SK-N-SH (cell line): ENCODE data around the gene PNLDC1. TPM values are rescaled to one million over a fixed set of nuclear protein-coding genes. Genes with fewer than 3 reads are reported as not detected.
"Not testable (repeated sequence)": the region's sequence is repeated elsewhere in the genome, so short reads cannot be mapped to it uniquely, and the experiment has no call there.

Experiments
- CTCF ChIA-PET: fragments of 300-600, 350-600 bp; formaldehyde crosslinking; extraction: SDS; loops from one replicate; lab custom pipeline; 2021; lab: Yijun Ruan, JAX
- POLR2A ChIA-PET: fragments of 350-600 bp; sonication (Branson Sonifier 250); formaldehyde crosslinking; extraction: SDS; loops from one replicate; lab custom pipeline; 2020; ENCODE audit warnings: antibody characterized with exemption, inconsistent platforms; lab: Yijun Ruan, JAX
- DNase-seq: peaks from one replicate; pipeline ENCODE4 v3.0.0; 2012
- H2AFZ ChIP-seq: fragments of 200-600 bp; sonication (generic); 2 replicates; pipeline ENCODE4 v1.8.1; 2016; ENCODE audit warnings: antibody characterized with exemption, mild to moderate bottlenecking, low read depth
- H3F3A ChIP-seq: fragments of 200-600 bp; sonication (generic); replicated peaks from 2 replicates; pipeline ENCODE3; 2016; ENCODE audit warnings: antibody characterized with exemption, mild to moderate bottlenecking; ENCODE audit not compliant: insufficient read depth
- H3K27ac ChIP-seq, 2 experiments: fragments of 200-500 bp in 1 of 2; fragments of 200-600 bp in 1 of 2; sonication (Bioruptor generic) in 1 of 2; sonication (generic), shearing (Covaris generic) in 1 of 2; 2 replicates each; pipeline versions ENCODE4 v1.5.1 to v1.6.1; 2014 to 2016; ENCODE audit warnings: low read depth in 2 of 2, inconsistent platforms in 1 of 2, low read length in 1 of 2, mild to moderate bottlenecking in 1 of 2, mixed read lengths in 1 of 2
- H3K27me3 ChIP-seq: fragments of 200-600 bp; sonication (generic), shearing (Covaris generic); 2 replicates; pipeline ENCODE4 v1.6.1; 2016; ENCODE audit warnings: mixed run types; ENCODE audit not compliant: insufficient read depth
- H3K36me3 ChIP-seq, 2 experiments: fragments of 200-500 bp in 1 of 2; fragments of 200-600 bp in 1 of 2; sonication (Bioruptor generic) in 1 of 2; sonication (generic) in 1 of 2; replicated peaks in 1 of 2; 2 replicates each; pipeline versions ENCODE3 to v1.5.1; 2014 to 2016; ENCODE audit warnings: low read length in 1 of 2, mild to moderate bottlenecking in 1 of 2; ENCODE audit not compliant: insufficient read depth in 2 of 2, control insufficient read depth in 1 of 2
- H3K4me1 ChIP-seq, 2 experiments: fragments of 200-500 bp in 1 of 2; fragments of 200-600 bp in 1 of 2; sonication (Bioruptor generic) in 1 of 2; sonication (generic), shearing (Covaris generic) in 1 of 2; 2 replicates each; pipeline versions ENCODE4 v1.5.1 to v1.6.1; 2014 to 2016; ENCODE audit warnings: low read depth in 1 of 2, low read length in 1 of 2, mixed run types in 1 of 2; ENCODE audit not compliant: insufficient read depth in 2 of 2, control insufficient read depth in 1 of 2
- H3K4me2 ChIP-seq: fragments of 200-600 bp; sonication (generic), shearing (Covaris generic); 2 replicates; pipeline ENCODE4 v1.6.1; 2017; ENCODE audit warnings: mixed run types
- H3K4me3 ChIP-seq, 2 experiments: fragments of 200-500 bp in 1 of 2; fragments of 200-600 bp in 1 of 2; sonication (Bioruptor generic) in 1 of 2; sonication (generic), shearing (Covaris generic) in 1 of 2; 2 replicates each; pipeline versions ENCODE4 v1.5.1 to v1.8.1; 2014 to 2016; ENCODE audit warnings: low read depth in 2 of 2, inconsistent platforms in 1 of 2, low read length in 1 of 2, mild to moderate bottlenecking in 1 of 2, mixed read lengths in 1 of 2, moderate library complexity in 1 of 2
- H3K79me2 ChIP-seq: fragments of 200-600 bp; sonication (generic); 2 replicates; pipeline ENCODE4 v1.8.1; 2017; ENCODE audit warnings: mild to moderate bottlenecking; ENCODE audit not compliant: insufficient read depth
- H3K9ac ChIP-seq: fragments of 200-600 bp; sonication (generic); 2 replicates; pipeline ENCODE4 v1.6.1; 2017; ENCODE audit warnings: mixed run types
- H3K9me2 ChIP-seq: fragments of 200-600 bp; sonication (generic); 2 replicates; pipeline ENCODE4 v1.6.1; 2017; ENCODE audit warnings: mixed run types
- H3K9me3 ChIP-seq: fragments of 200-600 bp; sonication (generic); 2 replicates; pipeline ENCODE4 v1.6.1; 2017; ENCODE audit warnings: mixed run types, mild to moderate bottlenecking, moderate library complexity
- H4K20me1 ChIP-seq: fragments of 200-600 bp; sonication (generic); 2 replicates; pipeline ENCODE4 v1.6.1; 2017; ENCODE audit warnings: mild to moderate bottlenecking, mixed run types; ENCODE audit not compliant: insufficient read depth
- CTCF ChIP-seq: fragments of 200-600 bp; sonication (generic); IDR thresholded peaks from 2 replicates; pipeline ENCODE4 v1.6.1; 2017; ENCODE audit warnings: antibody characterized with exemption, mild to moderate bottlenecking, moderate library complexity
- POLR2AphosphoS5 ChIP-seq: IDR thresholded peaks from 2 replicates; pipeline ENCODE4 v1.6.1; 2012; ENCODE audit warnings: low read depth, low read length
- RAD21 ChIP-seq: IDR thresholded peaks from 2 replicates; pipeline ENCODE4 v1.6.1; 2012; ENCODE audit warnings: mild to moderate bottlenecking, low read length
- RXRA ChIP-seq: IDR thresholded peaks from 2 replicates; pipeline ENCODE4 v1.4.0; 2012; ENCODE audit warnings: low read depth, mild to moderate bottlenecking, borderline replicate concordance
- SMC3 ChIP-seq: IDR thresholded peaks from 2 replicates; pipeline ENCODE4 v1.6.1; 2012; ENCODE audit warnings: low read depth, low read length, improper control_type of control experiment
- USF2 ChIP-seq: fragments of 150-350 bp; IDR thresholded peaks from 2 replicates; pipeline ENCODE4 v1.6.1; 2017; ENCODE audit warnings: antibody characterized with exemption, low read length, low read depth, borderline replicate concordance
- WGBS: methylation state at CpG from one replicate; pipeline ENCODE4 v1.1.6; 2017; ENCODE audit warnings: low lambda C conversion rate; 5-methylcytosine and 5-hydroxymethylcytosine counted together
- polyA plus RNA-seq, 3 experiments: library from polyadenylated mRNA; depleted of rRNA; stranded (reverse); fragments of >200 nt; gene quantifications; 2 replicates each; pipeline ENCODE4 v1.2.3, GENCODE V29; 2012

Gene PNLDC1
- polyA plus RNA-seq, 1 of the 3 experiments (the other 2 are of a cell fraction): not detected

- TF ChIP-seq RXRA: no peak
- TF ChIP-seq POLR2AphosphoS5: no peak
- TF ChIP-seq, all 33 proteins: peak for 0
Measured at GRCh38 chr6:159860482-159860881, 60.4 kb downstream of the PNLDC1 start (continued).

- H3K4me2 ChIP-seq: no peak overlapping the region
- no peak overlapping the region for H3K9ac ChIP-seq
- 0 out of 2 replicates have a peak, but pooled peaks cover 6% of the 10 kb centered on the region for H3K9me3 ChIP-seq
- peaks cover 0 to 5% of the 10 kb centered on the region in 2 experiments for H3K36me3 ChIP-seq
- H2AFZ ChIP-seq: no peak overlapping the region
- H3K27ac ChIP-seq: no peak overlapping the region
- CTCF ChIA-PET: no interaction called here
- no peaks in the 10 kb centered on the region; the same call in 1 of the 2 replicates for H3K27me3 ChIP-seq
- H3K4me1 ChIP-seq: no peaks in the 10 kb centered on the region
- 52% methylated on average over 5 of the region's 5 CpGs for WGBS
- no peaks in the 10 kb centered on the region for H3K9me2 ChIP-seq
- no peaks in the 10 kb centered on the region for H4K20me1 ChIP-seq
- POLR2A ChIA-PET: no interaction called here
- H3F3A ChIP-seq: no peaks in the 10 kb centered on the region
- no peak for TF ChIP-seq USF2
- no peaks in the 10 kb centered on the region for H3K79me2 ChIP-seq
- DNase-seq: no peak
- no peak overlapping the region for H3K4me3 ChIP-seq
Measured at GRCh38 chr6:159862103-159862502, 62.0 kb downstream of the PNLDC1 start.

GRCh38 chr6:159863341-159863740 lies 63.3 kb downstream of the PNLDC1 start:
- H3K4me1 ChIP-seq, POLR2A ChIA-PET, H3K27ac ChIP-seq, H3K79me2 ChIP-seq, H3K9me2 ChIP-seq, H4K20me1 ChIP-seq, H2AFZ ChIP-seq, H3K9me3 ChIP-seq: not testable (repeated sequence)
- H3K4me3 ChIP-seq: 0 out of 4 replicates have a peak overlapping the region, but pooled peaks of 1 of the 2 experiments have one; percentile 0
- DNase-seq: peak; percentile 66
- TF ChIP-seq RAD21 (peak; percentile 91), SMC3 (peak; percentile 73), CTCF (peak; percentile 70)
- TF ChIP-seq, all 33 proteins: peak for 3; not testable (repeated sequence) for 30
- H3F3A ChIP-seq, H3K36me3 ChIP-seq, H3K27me3 ChIP-seq, H3K4me2 ChIP-seq, H3K9ac ChIP-seq: not testable (repeated sequence)
- CTCF ChIA-PET: interaction anchor here (0.6 to 1.7 kb wide), 31 partner anchors 9 to 671 kb away, joined by 3 to 21 read pairs (median 4); partner anchors contain the start of gene MAS1
- whole genome bisulfite sequencing: 3% methylated on average over 5 of the region's 5 CpGs
